22Rv1 (cell line): Measurements from ENCODE around the gene SMAP2.

Experiments used
- H3K27ac ChIP-seq: fragments of 450-650 bp; 2 replicates; pipeline ENCODE4 v1.5.1; 2017
- CTCF ChIP-seq: fragments of 450-650 bp; IDR thresholded peaks from 2 replicates; pipeline ENCODE4 v1.5.1; 2017; ENCODE audit warnings: mild to moderate bottlenecking
- ZFX ChIP-seq: fragments of 450-650 bp; IDR thresholded peaks from 2 replicates; pipeline ENCODE4 v1.6.1; 2017; ENCODE audit warnings: antibody characterized with exemption, borderline replicate concordance

Gene SMAP2

GRCh38 chr1:40413527-40414252, 40.2 kb downstream of the SMAP2 start:
- H3K27ac ChIP-seq: no peak overlapping the region
- no peak for TF ChIP-seq ZFX
- TF ChIP-seq CTCF: no peak

GRCh38 chr1:40414331-40414730, 40.8 kb downstream of the SMAP2 start:
- no peak for TF ChIP-seq ZFX
- TF ChIP-seq CTCF: no peak

GRCh38 chr1:40416709-40417108, 43.2 kb downstream of the SMAP2 start:
- no peak for TF ChIP-seq CTCF
- TF ChIP-seq ZFX: no peak
- H3K27ac ChIP-seq: no peak overlapping the region

More at GRCh38 chr1:40414331-40414730, 40.8 kb downstream of the SMAP2 start:
- H3K27ac ChIP-seq: no peak overlapping the region

GRCh38 chr1:40421431-40422384, 48.2 kb downstream of the SMAP2 start:
- H3K27ac ChIP-seq: no peak overlapping the region
- TF ChIP-seq CTCF: no peak
- TF ChIP-seq ZFX: no peak

GRCh38 chr1:40422630-40423263, 49.2 kb downstream of the SMAP2 start:
- H3K27ac ChIP-seq: no peak overlapping the region
- TF ChIP-seq CTCF: no peak
- TF ChIP-seq ZFX: no peak

- TF ChIP-seq ZFX: no peak
- TF ChIP-seq CTCF: no peak
- no peak overlapping the region for H3K27ac ChIP-seq
These were observed 49.7 kb downstream of the SMAP2 start for GRCh38 chr1:40423264-40423642.
